Breast epithelium (tissue), 3 donors: Measurements from ENCODE around the gene MGP.

Source experiments
- CTCF ChIP-seq, 3 donors: fragments of 450-650 bp; IDR thresholded peaks; one replicate each; pipeline ENCODE4 v1.5.1; 2016 to 2017; ENCODE audit warnings: antibody characterized with exemption in 3 of 3, mild to moderate bottlenecking in 3 of 3, moderate library complexity in 3 of 3
- POLR2A ChIP-seq: fragments of 450-650 bp; IDR thresholded peaks from one replicate; pipeline ENCODE4 v1.6.1; 2016; ENCODE audit warnings: antibody characterized with exemption, mild to moderate bottlenecking, moderate library complexity
- POLR2AphosphoS5 ChIP-seq, 3 donors: sonication (generic); formaldehyde crosslinking; IDR thresholded peaks; one replicate each; pipeline ENCODE4 v1.6.1; 2017; ENCODE audit warnings: antibody characterized with exemption in 3 of 3

- TF ChIP-seq CTCF (IDR thresholded peaks at IDR 0.05) (no peak), POLR2AphosphoS5 (IDR thresholded peaks at IDR 0.05) (no peak), POLR2A (no peak)
Observed at GRCh38 chr12:14903386-14904098, 17.9 kb upstream of the MGP start.
